Prostate gland (tissue), 2 donors: ENCODE measurements around the gene FHOD3. TPM values are rescaled to one million over a fixed set of nuclear protein-coding genes. Genes with fewer than 3 reads are reported as not detected.

Experiments
- DNase-seq: peaks from one replicate; pipeline ENCODE4 v3.0.0-alpha.2; 2019; ENCODE audit warnings: low spot score
- H3K27ac ChIP-seq, 2 donors: fragments of 200-600 bp; sonication (generic); 2 replicates each; pipeline ENCODE4 v1.5.1; 2017 to 2019
- H3K27me3 ChIP-seq: fragments of 200-600 bp; sonication (generic); replicated peaks from 2 replicates; pipeline ENCODE4 v1.5.1; 2019; ENCODE audit not compliant: insufficient read depth
- H3K36me3 ChIP-seq, 2 donors: fragments of 200-600 bp; sonication (generic); 1 replicate in 1 of 2; 2 replicates in 1 of 2; pipeline versions ENCODE4 v1.5.1 to v1.8.1; 2017 to 2019
- H3K4me1 ChIP-seq: fragments of 200-600 bp; sonication (generic); replicated peaks from 2 replicates; pipeline ENCODE4 v1.5.1; 2019
- H3K4me3 ChIP-seq, 2 donors: fragments of 200-600 bp; sonication (generic); 2 replicates each; pipeline ENCODE4 v1.5.1; 2017 to 2019
- H3K9me3 ChIP-seq: fragments of 200-600 bp; sonication (generic); 2 replicates; pipeline ENCODE4 v1.5.1; 2017
- CTCF ChIP-seq, 4 experiments: fragments of 200-600 bp in 2 of 4; fragments of 450-650 bp in 2 of 4; sonication (generic) in 2 of 4; IDR thresholded peaks; 1 replicate in 3 of 4; 2 replicates in 1 of 4; pipeline ENCODE4 v1.5.1; 2016 to 2019; ENCODE audit warnings: antibody characterized with exemption in 4 of 4, mild to moderate bottlenecking in 2 of 4, moderate library complexity in 2 of 4
- POLR2A ChIP-seq: fragments of 450-650 bp; IDR thresholded peaks from one replicate; pipeline ENCODE4 v1.6.1; 2016; ENCODE audit warnings: antibody characterized with exemption, mild to moderate bottlenecking
- POLR2AphosphoS5 ChIP-seq: sonication (generic); formaldehyde crosslinking; IDR thresholded peaks from one replicate; pipeline ENCODE4 v1.6.1; 2017; ENCODE audit warnings: antibody characterized with exemption
- WGBS: methylation state at CpG from one replicate; pipeline ENCODE4 v1.1.5; 2018; 5-methylcytosine and 5-hydroxymethylcytosine counted together
- intact Hi-C: fragments of 100-400 bp; cut with DNase I; formaldehyde crosslinking; loops from one replicate; pipeline ENCODE4 v1.14.2; 2022
- total RNA-seq, 2 donors: library from RNA; depleted of rRNA; stranded (reverse); fragments of >200 nt; gene quantifications; one replicate each; pipeline ENCODE4 v1.1.0, GENCODE V29; 2016

The FHOD3 gene
- total RNA-seq, 2 donors from 2014 or later: 25.1 to 52.5 TPM

- intact Hi-C loops: no loop called here
- Histone ChIP-seq H3K36me3 (no peaks in the 10 kb centered on the region), H3K4me1 (no peaks in the 10 kb centered on the region), H3K27ac (peak overlapping the region; percentile 76 to 81), H3K4me3 (peak overlapping the region; percentile 71 to 83), H3K27me3 (no peaks in the 10 kb centered on the region), H3K9me3 (no peaks in the 10 kb centered on the region)
- 0% methylated on average over 18 of the region's 18 CpGs for WGBS
- DNase-seq: peak; percentile 26
- TF ChIP-seq CTCF (IDR thresholded peaks at IDR 0.05): no peak
- TF ChIP-seq POLR2A: no peak
- no peak for TF ChIP-seq POLR2AphosphoS5
Measured at GRCh38 chr18:36828157-36828629, 530.7 kb downstream of the FHOD3 start.

GRCh38 chr18:36828630-36829361 is 531.3 kb downstream of the FHOD3 start, which contains the start of the genes KIAA1328 and TPGS2:
Gene KIAA1328 (plus strand): TSS chr18:36829127. CDS start chr18:36829139, 12 bp downstream.
Gene TPGS2 (minus strand): TSS chr18:36829002. CDS start chr18:36828767, 235 bp downstream.
- Histone ChIP-seq H3K27me3 (no peaks in the 10 kb centered on the region), H3K4me1 (no peaks in the 10 kb centered on the region), H3K36me3 (no peaks in the 10 kb centered on the region), H3K4me3 (peak within 1 kb of the TSS; percentile 71 to 83), H3K27ac (peak within 1 kb of the TSS; percentile 76 to 81), H3K9me3 (no peaks in the 10 kb centered on the region)
- WGBS: under 1% methylated on average over 43 of the region's 83 CpGs
- intact Hi-C loops: no loop called here
- DNase-seq: peak; percentile 80
- peak in 2 of 4 experiments; percentile 21 to 43 for TF ChIP-seq CTCF (IDR thresholded peaks at IDR 0.05)
- TF ChIP-seq POLR2AphosphoS5: no peak
- TF ChIP-seq POLR2A: peak; percentile 57

Other genes with a start within 250 kb of the FHOD3 start
- 10 to 100 TPM; 72.7 to 81.5 TPM for gene RPRD1A, start 230.2 kb upstream of the FHOD3 start, total RNA-seq
- gene SLC39A6, start 168.4 kb upstream of the FHOD3 start, total RNA-seq: 100 to 1,000 TPM; 112 to 379 TPM
- 10 to 100 TPM; 49.7 to 80.4 TPM for gene ELP2, start 167.8 kb upstream of the FHOD3 start, total RNA-seq
- gene MOCOS, start 110.2 kb upstream of the FHOD3 start, total RNA-seq: 1 to 10 TPM; 2.5 to 3.9 TPM